ENCODE results near the gene HEXD.
"Not testable (repeated sequence)": the region's sequence is repeated elsewhere in the genome, so short reads cannot be mapped to it uniquely, and the experiment has no call there.

Gene HEXD

GRCh38 chr17:82371333-82372248 is 46.6 kb upstream of the HEXD start, which contains the start of gene UTS2R:
UTS2R (plus strand) TSS chr17:82371765; CDS start chr17:82374325, 2,560 bp downstream.
- H3K4me3 ChIP-seq (ENCODE audit: low read length) = peak within 1 kb of the TSS; percentile 18; the same call in 1 of the 2 replicates
- H3K36me3 ChIP-seq (ENCODE audit: control insufficient read depth, low read length) = no peaks in the 10 kb centered on the region
- no peaks in the 10 kb centered on the region for H3K9me3 ChIP-seq (ENCODE audit: control insufficient read depth, insufficient read depth, low read length)
- no peaks in the 10 kb centered on the region for H3K9me2 ChIP-seq (replicated peaks; ENCODE audit: control insufficient read depth, low read length)
- peak within 1 kb of the TSS; percentile 43 for H3K4me2 ChIP-seq (ENCODE audit: low read length)
- no peaks in the 10 kb centered on the region for H3K79me2 ChIP-seq (ENCODE audit: control insufficient read depth, low read length)
- H3F3A ChIP-seq (ENCODE audit: control insufficient read depth, insufficient read depth) = no peaks in the 10 kb centered on the region
- H3K4me1 ChIP-seq (ENCODE audit: control insufficient read depth, low read length) = peaks cover 9% of the 10 kb centered on the region
- H3K27ac ChIP-seq (ENCODE audit: low read depth, low read length) = no peak within 1 kb of the TSS
- H4K20me1 ChIP-seq (ENCODE audit: control insufficient read depth, insufficient read depth, low read depth, low read length) = no peaks in the 10 kb centered on the region
- H3K27me3 ChIP-seq (ENCODE audit: control insufficient read depth, low read length) = peaks cover 19% of the 10 kb centered on the region
- TF ChIP-seq EZH2phosphoT487 (IDR thresholded peaks at IDR 0.05; ENCODE audit: borderline replicate concordance, low read length) = no peak
- no peak for TF ChIP-seq CTCF (IDR thresholded peaks at IDR 0.05; ENCODE audit: low read depth, low read length, poor library complexity, severe bottlenecking)

GRCh38 chr17:82372249-82373071 is 45.7 kb upstream of the HEXD start:
- peaks cover 19% of the 10 kb centered on the region for H3K27me3 ChIP-seq (ENCODE audit: control insufficient read depth, low read length)
- TF ChIP-seq EZH2phosphoT487 (IDR thresholded peaks at IDR 0.05; ENCODE audit: borderline replicate concordance, low read length) (no peak), CTCF (IDR thresholded peaks at IDR 0.05; ENCODE audit: low read depth, low read length, poor library complexity, severe bottlenecking) (no peak)

GRCh38 chr17:82373072-82373452 is 45.1 kb upstream of the HEXD start:
- H3K4me1 ChIP-seq (ENCODE audit: control insufficient read depth, low read length); H3K27ac ChIP-seq (ENCODE audit: low read depth, low read length); H3K9me2 ChIP-seq (replicated peaks; ENCODE audit: control insufficient read depth, low read length); H3K9me3 ChIP-seq (ENCODE audit: control insufficient read depth, insufficient read depth, low read length); H3K4me2 ChIP-seq (ENCODE audit: low read length); H4K20me1 ChIP-seq (ENCODE audit: control insufficient read depth, insufficient read depth, low read depth, low read length); H3K36me3 ChIP-seq (ENCODE audit: control insufficient read depth, low read length); H3K4me3 ChIP-seq (ENCODE audit: low read length); H3F3A ChIP-seq (ENCODE audit: control insufficient read depth, insufficient read depth); H3K79me2 ChIP-seq (ENCODE audit: control insufficient read depth, low read length): not testable (repeated sequence)
- peaks cover 19% of the 10 kb centered on the region for H3K27me3 ChIP-seq (ENCODE audit: control insufficient read depth, low read length)

More at GRCh38 chr17:82372249-82373071, 45.7 kb upstream of the HEXD start:
- no peak overlapping the region for H3K27ac ChIP-seq (ENCODE audit: low read depth, low read length)
- no peaks in the 10 kb centered on the region for H3K9me3 ChIP-seq (ENCODE audit: control insufficient read depth, insufficient read depth, low read length)
- H3K4me3 ChIP-seq (ENCODE audit: low read length) = no peak overlapping the region
- no peaks in the 10 kb centered on the region for H3K79me2 ChIP-seq (ENCODE audit: control insufficient read depth, low read length)
- no peaks in the 10 kb centered on the region for H3K9me2 ChIP-seq (replicated peaks; ENCODE audit: control insufficient read depth, low read length)
- H3K36me3 ChIP-seq (ENCODE audit: control insufficient read depth, low read length) = no peaks in the 10 kb centered on the region
- H3K4me2 ChIP-seq (ENCODE audit: low read length) = no peak overlapping the region
- H3F3A ChIP-seq (ENCODE audit: control insufficient read depth, insufficient read depth) = no peaks in the 10 kb centered on the region
- peaks cover 9% of the 10 kb centered on the region for H3K4me1 ChIP-seq (ENCODE audit: control insufficient read depth, low read length)
- no peaks in the 10 kb centered on the region for H4K20me1 ChIP-seq (ENCODE audit: control insufficient read depth, insufficient read depth, low read depth, low read length)
